ENCODE results near the gene OSGEP.
"Not testable (repeated sequence)": the region's sequence is repeated elsewhere in the genome, so short reads cannot be mapped to it uniquely, and the experiment has no call there.

The OSGEP gene

DNA sequence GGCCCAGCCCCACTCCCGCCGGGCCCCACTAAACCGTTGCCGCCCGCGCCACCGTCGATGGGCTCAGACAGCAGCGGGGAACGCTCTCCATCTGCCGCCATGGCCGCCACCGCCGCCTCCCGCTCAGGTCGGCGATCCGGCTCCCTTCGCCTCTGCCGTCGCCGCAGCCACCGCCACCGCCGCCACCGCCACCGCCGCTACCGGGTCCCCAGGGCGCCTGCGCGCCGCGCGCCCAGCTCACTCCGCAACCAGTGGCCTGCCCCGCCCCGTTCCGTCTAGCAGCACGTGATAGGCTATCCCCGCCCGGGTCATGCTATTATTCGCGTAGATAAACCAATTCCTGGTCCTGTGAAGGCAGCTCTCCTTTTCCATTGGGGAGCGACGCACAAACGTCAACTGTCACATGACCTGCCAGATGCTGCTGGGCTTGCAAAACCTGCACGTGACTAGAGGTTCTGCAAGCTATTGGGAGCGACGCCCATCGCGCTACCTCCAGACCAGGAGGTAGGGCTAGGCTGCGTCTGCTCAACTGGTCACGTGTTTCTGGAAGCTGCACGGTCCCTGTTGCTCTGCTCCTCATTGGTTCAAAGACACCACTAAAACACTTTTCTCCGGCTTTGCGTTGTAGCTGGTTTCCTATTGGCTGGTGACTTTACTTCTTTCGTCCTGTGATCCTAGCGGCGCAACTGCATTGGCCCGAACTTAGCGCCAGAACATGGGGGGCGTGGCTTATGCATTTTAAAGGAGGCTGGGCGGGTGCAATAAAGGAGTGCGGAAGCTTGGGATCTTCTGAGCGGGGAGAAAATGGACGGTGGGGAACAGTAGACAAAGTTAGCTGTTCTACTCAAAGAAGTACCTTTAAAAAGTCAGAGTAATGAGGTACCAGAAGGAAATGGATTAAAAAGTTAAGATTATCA lies 6.9 kb upstream of the OSGEP start, which contains the start of gene PIP4P1:
PIP4P1 (minus strand) TSS at position 210 of the 917 bp plus-strand sequence; CDS start at position 101, 109 bp downstream.
- ChIA-PET POLR2A (interaction anchor here (0.6 to 1.6 kb wide), 8 partner anchors 8 to 223 kb away, joined by 3 to 14 read pairs (median 6); partner anchors contain the start of genes KLHL33, PARP2, PNP and RNASE4), CTCF (interaction anchor here (0.8 to 2.8 kb wide), 7 partner anchors 14 to 509 kb away, joined by 3 to 8 read pairs (median 4); no protein-coding TSS in a partner anchor)
- peak within 1 kb of the TSS; percentile 78 for H3K4me3 ChIP-seq (ENCODE audit: low read depth, low read length)
- DNase-seq (ENCODE audit: low read depth, low spot score): peak; percentile 100
- TF ChIP-seq, protein P1, sequence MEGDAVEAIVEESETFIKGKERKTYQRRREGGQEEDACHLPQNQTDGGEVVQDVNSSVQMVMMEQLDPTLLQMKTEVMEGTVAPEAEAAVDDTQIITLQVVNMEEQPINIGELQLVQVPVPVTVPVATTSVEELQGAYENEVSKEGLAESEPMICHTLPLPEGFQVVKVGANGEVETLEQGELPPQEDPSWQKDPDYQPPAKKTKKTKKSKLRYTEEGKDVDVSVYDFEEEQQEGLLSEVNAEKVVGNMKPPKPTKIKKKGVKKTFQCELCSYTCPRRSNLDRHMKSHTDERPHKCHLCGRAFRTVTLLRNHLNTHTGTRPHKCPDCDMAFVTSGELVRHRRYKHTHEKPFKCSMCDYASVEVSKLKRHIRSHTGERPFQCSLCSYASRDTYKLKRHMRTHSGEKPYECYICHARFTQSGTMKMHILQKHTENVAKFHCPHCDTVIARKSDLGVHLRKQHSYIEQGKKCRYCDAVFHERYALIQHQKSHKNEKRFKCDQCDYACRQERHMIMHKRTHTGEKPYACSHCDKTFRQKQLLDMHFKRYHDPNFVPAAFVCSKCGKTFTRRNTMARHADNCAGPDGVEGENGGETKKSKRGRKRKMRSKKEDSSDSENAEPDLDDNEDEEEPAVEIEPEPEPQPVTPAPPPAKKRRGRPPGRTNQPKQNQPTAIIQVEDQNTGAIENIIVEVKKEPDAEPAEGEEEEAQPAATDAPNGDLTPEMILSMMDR (IDR thresholded peaks at IDR 0.05; ENCODE audit: insufficient read depth, low read length, missing control alignments): no peak

DNA sequence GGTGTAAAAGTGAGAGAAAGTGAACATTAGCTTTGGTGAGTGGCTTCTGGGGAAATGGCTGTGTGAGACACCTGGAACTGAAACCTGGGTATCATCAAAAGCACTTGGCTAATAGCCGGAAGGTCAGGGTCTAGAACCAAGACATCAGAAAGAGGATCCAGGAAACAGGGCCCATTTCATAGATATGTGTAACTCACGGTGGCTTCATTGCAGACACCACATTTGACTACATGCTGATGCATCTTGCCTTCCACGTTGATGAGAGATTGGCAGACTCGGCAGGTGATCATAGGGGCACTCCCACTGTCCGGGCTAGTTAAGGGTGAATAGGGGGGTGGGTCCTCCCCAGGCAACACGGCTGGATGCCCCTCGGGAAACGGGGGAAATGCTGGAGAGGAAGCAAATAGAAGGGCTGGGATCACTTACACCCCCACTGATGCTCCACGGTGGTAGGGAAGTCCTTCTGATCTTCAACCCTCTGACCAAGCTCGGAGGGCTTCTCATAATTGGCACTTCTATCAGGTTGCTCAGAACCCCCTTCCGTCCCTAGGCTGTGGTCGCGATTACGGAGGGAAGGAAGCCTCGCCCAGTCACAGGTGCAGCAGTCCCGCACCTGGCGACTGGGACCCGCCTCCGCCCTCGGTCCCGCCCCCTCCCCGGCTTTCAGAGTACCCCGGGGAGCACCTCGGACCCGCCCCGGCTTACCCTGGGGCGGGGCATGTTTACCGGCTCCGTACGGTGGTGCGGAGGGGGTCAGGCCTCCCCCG lies 6.0 kb upstream of the OSGEP start:
- ChIA-PET POLR2A (interaction anchor here (0.8 to 1.6 kb wide), 6 partner anchors 9 to 221 kb away, joined by 3 to 14 read pairs (median 10); partner anchors contain the start of genes KLHL33, PARP2, PNP and TEP1), CTCF (interaction anchor here (0.8 to 2.8 kb wide), 5 partner anchors 45 to 153 kb away, joined by 3 to 8 read pairs (median 5); no protein-coding TSS in a partner anchor)
- peak overlapping the region; percentile 78 for H3K4me3 ChIP-seq (ENCODE audit: low read depth, low read length)
- no peak for DNase-seq (ENCODE audit: low read depth, low spot score)
- TF ChIP-seq, protein P1 (IDR thresholded peaks at IDR 0.05; ENCODE audit: insufficient read depth, low read length, missing control alignments): no peak

DNA sequence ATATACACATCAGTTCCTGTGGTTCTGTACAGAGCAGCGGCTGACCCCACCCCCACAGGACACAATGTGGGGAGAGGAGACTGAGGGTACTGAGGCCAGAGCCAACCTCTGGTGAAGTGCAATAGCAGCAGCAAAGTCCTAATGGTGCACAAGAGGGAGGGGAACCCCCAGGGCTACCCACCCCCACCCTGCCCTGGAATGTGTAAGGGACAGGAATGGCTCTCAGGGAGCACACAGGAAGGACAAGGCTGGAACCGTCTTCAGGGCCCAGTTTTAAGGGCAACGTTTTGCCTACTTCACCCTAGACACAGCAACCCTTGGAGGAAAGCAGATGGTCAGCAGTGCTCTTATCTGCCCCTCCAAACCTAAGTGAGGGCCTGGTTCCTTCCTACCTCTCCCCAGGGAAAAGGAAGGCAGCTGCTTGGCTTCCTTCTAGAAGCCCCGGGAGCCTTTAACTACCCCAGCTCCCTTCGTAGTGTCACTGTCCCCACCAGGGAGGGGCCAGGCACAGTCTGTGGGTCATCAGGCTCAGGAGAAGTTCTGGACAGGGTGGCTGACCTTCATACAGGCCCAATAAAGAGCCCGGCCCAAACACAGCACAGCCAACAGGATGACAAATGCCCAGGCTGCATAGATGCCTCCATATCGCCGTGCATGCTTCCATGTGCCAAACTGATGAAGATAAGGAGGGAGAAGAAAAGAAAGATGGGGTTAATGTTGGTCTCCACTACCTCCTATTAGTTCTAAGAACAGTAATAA lies 3.6 kb upstream of the OSGEP start:
- no peak for DNase-seq (ENCODE audit: low read depth, low spot score)
- POLR2A ChIA-PET: no interaction called here
- no peak overlapping the region for H3K4me3 ChIP-seq (ENCODE audit: low read depth, low read length)
- TF ChIP-seq, protein P1 (IDR thresholded peaks at IDR 0.05; ENCODE audit: insufficient read depth, low read length, missing control alignments): no peak
- CTCF ChIA-PET: no interaction called here

DNA sequence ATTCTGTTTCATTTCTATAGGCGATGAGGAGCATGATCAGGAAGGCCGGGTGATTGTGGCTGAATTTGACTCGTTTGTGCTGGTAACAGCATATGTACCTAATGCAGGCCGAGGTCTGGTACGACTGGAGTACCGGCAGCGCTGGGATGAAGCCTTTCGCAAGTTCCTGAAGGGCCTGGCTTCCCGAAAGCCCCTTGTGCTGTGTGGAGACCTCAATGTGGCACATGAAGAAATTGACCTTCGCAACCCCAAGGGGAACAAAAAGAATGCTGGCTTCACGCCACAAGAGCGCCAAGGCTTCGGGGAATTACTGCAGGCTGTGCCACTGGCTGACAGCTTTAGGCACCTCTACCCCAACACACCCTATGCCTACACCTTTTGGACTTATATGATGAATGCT lies 2.4 kb upstream of the OSGEP start:
- no peak for DNase-seq (ENCODE audit: low read depth, low spot score)
- no peak overlapping the region for H3K4me3 ChIP-seq (ENCODE audit: low read depth, low read length)
- TF ChIP-seq, protein P1 (IDR thresholded peaks at IDR 0.05; ENCODE audit: insufficient read depth, low read length, missing control alignments): no peak
- ChIA-PET CTCF (interaction anchor here (3.4 to 8.4 kb wide), 2 partner anchors 42 to 151 kb away, joined by 25 to 46 read pairs; partner anchors contain the start of gene TEP1), POLR2A (no interaction called here)

GRCh38 chr14:20455355-20456300 lies 1.0 kb upstream of the OSGEP start:
- TF ChIP-seq, protein P1 (IDR thresholded peaks at IDR 0.05; ENCODE audit: insufficient read depth, low read length, missing control alignments): no peak
- H3K4me3 ChIP-seq (ENCODE audit: low read depth, low read length): peak overlapping the region; percentile 96
- peak; percentile 57 for DNase-seq (ENCODE audit: low read depth, low spot score)
- ChIA-PET POLR2A (interaction anchor here (0.8 to 3.2 kb wide), 11 partner anchors 14 to 616 kb away, joined by 3 to 19 read pairs (median 7); partner anchors contain the start of genes KLHL33, PARP2, PNP and TEP1), CTCF (interaction anchor here (1.0 to 8.4 kb wide), 5 partner anchors 30 to 152 kb away, joined by 3 to 46 read pairs (median 4); partner anchors contain the start of gene TEP1)

DNA sequence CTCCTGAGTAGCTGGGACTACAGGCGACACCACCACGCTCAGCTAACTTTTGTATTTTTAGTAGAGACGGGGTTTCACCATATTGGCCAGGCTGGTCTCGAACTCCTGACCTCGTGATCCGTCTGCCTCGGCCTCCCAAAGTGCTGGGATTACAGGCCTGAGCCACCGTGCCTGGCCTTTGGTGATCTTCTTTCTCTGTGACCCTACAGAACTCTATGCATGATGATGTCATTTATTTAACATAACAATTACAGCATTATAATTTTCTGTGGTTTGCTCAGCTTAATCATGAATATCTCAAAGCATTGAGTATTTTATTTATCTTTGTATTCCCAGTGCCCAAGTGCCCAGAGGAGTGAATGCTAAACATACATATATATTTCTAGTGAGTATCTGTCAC lies 1.8 kb downstream of the OSGEP start:
- POLR2A ChIA-PET; DNase-seq (ENCODE audit: low read depth, low spot score); H3K4me3 ChIP-seq (ENCODE audit: low read depth, low read length): not testable (repeated sequence)
- CTCF ChIA-PET: interaction anchor here (1.4 to 8.4 kb wide), 2 partner anchors 38 to 125 kb away, joined by 3 to 46 read pairs; partner anchors contain the start of gene TEP1

Data from AG04449 (cell line).